OCI-LY3 (cell line): Measurements from ENCODE around the gene NUFIP1.
"Not testable (repeated sequence)": the region's sequence is repeated elsewhere in the genome, so short reads cannot be mapped to it uniquely, and the experiment has no call there.

Experiments
- H2AFZ ChIP-seq: fragments of 200-600, 300-600 bp; shearing (Covaris generic); 2 replicates; pipeline ENCODE4 v1.6.0; 2014; ENCODE audit warnings: antibody characterized with exemption, low read depth, low read length
- H3K27ac ChIP-seq: fragments of 200-600, 300-600 bp; sonication (generic); 2 replicates; pipeline ENCODE4 v1.5.1; 2014; ENCODE audit warnings: mild to moderate bottlenecking, low read length, moderate library complexity, mixed read lengths
- H3K27me3 ChIP-seq: fragments of 200-600, 300-600 bp; sonication (generic); 2 replicates; pipeline ENCODE4 v1.6.1; 2014; ENCODE audit warnings: low read depth, low read length, mixed read lengths
- H3K36me3 ChIP-seq: fragments of 200-600, 300-600 bp; sonication (generic); replicated peaks from 2 replicates; pipeline ENCODE3; 2014; ENCODE audit warnings: low read depth, low read length, mixed read lengths
- H3K4me1 ChIP-seq: fragments of 300-600, 200-600 bp; sonication (generic); 2 replicates; pipeline ENCODE4 v1.6.1; 2014; ENCODE audit warnings: low read length, mixed read lengths
- H3K4me2 ChIP-seq: fragments of 200-600, 300-600 bp; sonication (generic); 2 replicates; pipeline ENCODE4 v1.6.1; 2014; ENCODE audit warnings: low read length, mixed read lengths
- H3K4me3 ChIP-seq: fragments of 300-600, 200-600 bp; sonication (generic); 2 replicates; pipeline ENCODE4 v1.5.1; 2014; ENCODE audit warnings: antibody characterized with exemption, mild to moderate bottlenecking, low read length, moderate library complexity
- H3K79me2 ChIP-seq: fragments of 300-600, 200-600 bp; shearing (Covaris generic); 2 replicates; pipeline ENCODE4 v1.6.1; 2014; ENCODE audit warnings: mild to moderate bottlenecking, low read length, mixed read lengths
- H3K9ac ChIP-seq: fragments of 300-600, 200-600 bp; shearing (Covaris generic); 2 replicates; pipeline ENCODE4 v1.6.0; 2014; ENCODE audit warnings: mild to moderate bottlenecking, low read length, moderate library complexity
- H3K9me3 ChIP-seq: fragments of 200-600, 300-600 bp; shearing (Covaris generic); 2 replicates; pipeline ENCODE4 v1.6.1; 2014; ENCODE audit warnings: low read length, mixed read lengths; ENCODE audit not compliant: insufficient read depth
- H4K20me1 ChIP-seq: fragments of 200-600, 300-600 bp; sonication (generic); 2 replicates; pipeline ENCODE4 v1.6.1; 2016; ENCODE audit warnings: low read length, mixed read lengths; ENCODE audit not compliant: insufficient read depth
- CTCF ChIP-seq: fragments of 200-600, 300-600 bp; sonication (generic); IDR thresholded peaks from 2 replicates; pipeline ENCODE4 v1.5.1; 2014; ENCODE audit warnings: antibody characterized with exemption, low read length, low read depth
- EZH2phosphoT487 ChIP-seq: fragments of 200-600 bp; shearing (Covaris generic); IDR thresholded peaks from 2 replicates; pipeline ENCODE4 v1.6.1; 2018; ENCODE audit warnings: antibody characterized with exemption, mixed run types, low read depth

Gene NUFIP1

DNA sequence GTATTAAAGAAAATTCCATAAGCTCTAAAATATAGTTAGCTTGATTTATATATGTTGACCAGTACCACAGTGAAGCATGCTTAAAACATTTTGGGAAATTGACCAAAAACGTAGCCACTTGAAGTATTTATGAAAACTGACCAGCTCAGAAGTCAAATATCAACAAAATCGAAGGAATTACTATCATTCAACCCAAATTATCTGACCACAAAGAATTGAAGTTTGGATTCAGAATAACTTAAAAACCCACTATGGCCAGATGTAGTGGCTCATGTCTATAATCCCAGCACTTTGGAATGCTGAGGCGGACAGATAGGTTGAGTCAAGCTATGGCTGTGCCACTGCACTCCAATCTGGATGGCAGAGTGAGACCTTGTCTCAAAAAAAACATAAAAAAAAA is 32.0 kb upstream of the NUFIP1 start:
- Histone ChIP-seq H3K9ac (no peak overlapping the region), H3K79me2 (no peaks in the 10 kb centered on the region), H3K36me3 (peaks cover 15% of the 10 kb centered on the region), H3K9me3 (no peaks in the 10 kb centered on the region), H3K27ac (no peak overlapping the region), H3K4me1 (no peaks in the 10 kb centered on the region), H4K20me1 (no peaks in the 10 kb centered on the region), H3K27me3 (no peaks in the 10 kb centered on the region), H3K4me3 (no peak overlapping the region), H3K4me2 (no peak overlapping the region), H2AFZ (no peak overlapping the region)
- no peak for TF ChIP-seq CTCF
- TF ChIP-seq EZH2phosphoT487 = no peak

DNA sequence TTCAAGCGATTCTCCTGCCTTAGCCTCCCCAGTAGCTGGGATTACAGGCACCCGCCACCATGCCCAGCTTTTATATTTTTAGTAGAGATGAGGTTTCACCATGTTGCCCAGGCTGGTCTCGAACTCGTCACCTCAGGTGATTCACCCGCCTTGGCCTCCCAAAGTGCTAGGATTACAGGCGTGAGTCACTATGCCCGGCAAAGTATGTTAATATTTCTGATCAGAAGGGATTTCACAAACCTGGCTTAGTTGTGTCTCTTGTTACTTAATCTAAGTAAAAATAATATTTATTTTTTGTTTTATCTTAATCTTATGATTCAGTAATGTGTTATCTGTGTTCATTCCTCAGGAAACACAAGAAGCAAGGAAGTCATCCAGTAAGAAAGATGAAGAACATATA is 30.7 kb upstream of the NUFIP1 start:
- H3K4me1 ChIP-seq, H4K20me1 ChIP-seq, H3K79me2 ChIP-seq, H2AFZ ChIP-seq, H3K9ac ChIP-seq, H3K27me3 ChIP-seq, H3K9me3 ChIP-seq, H3K4me2 ChIP-seq, H3K27ac ChIP-seq, H3K4me3 ChIP-seq: not testable (repeated sequence)
- peaks cover 21% of the 10 kb centered on the region for H3K36me3 ChIP-seq

- H3K27me3 ChIP-seq = no peaks in the 10 kb centered on the region
- no peak overlapping the region for H3K4me2 ChIP-seq
- H3K9me3 ChIP-seq = no peaks in the 10 kb centered on the region
- no peak overlapping the region for H2AFZ ChIP-seq
- no peak overlapping the region for H3K9ac ChIP-seq
- TF ChIP-seq CTCF (no peak), EZH2phosphoT487 (no peak)
- H3K4me3 ChIP-seq = no peak overlapping the region
- no peak overlapping the region for H3K27ac ChIP-seq
- no peaks in the 10 kb centered on the region for H4K20me1 ChIP-seq
- H3K4me1 ChIP-seq = no peaks in the 10 kb centered on the region
- H3K36me3 ChIP-seq = peaks cover 25% of the 10 kb centered on the region
- H3K79me2 ChIP-seq = no peaks in the 10 kb centered on the region
Measured at GRCh38 chr13:45016792-45017425, 27.6 kb upstream of the NUFIP1 start.

DNA sequence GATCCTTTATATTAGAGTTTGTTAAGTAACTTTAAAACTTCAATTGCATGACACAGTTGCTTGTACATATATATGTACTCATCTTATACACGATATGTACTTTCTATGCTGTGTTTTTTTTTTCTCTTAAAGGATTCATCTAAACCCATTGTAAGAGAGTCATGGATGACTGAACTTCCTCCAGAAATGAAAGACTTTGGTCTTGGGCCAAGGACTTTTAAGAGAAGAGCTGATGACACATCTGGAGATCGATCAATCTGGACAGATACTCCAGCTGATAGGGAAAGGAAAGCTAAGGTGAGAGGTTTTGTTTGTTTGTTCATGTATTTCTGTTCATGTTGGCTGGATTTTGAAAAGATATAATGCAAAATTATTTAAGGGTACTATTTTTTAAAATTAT is 26.0 kb upstream of the NUFIP1 start:
- H3K4me3 ChIP-seq = no peak overlapping the region
- H3K27ac ChIP-seq = no peak overlapping the region
- H3K27me3 ChIP-seq = no peaks in the 10 kb centered on the region
- no peak for TF ChIP-seq CTCF
- no peak for TF ChIP-seq EZH2phosphoT487
- peaks cover 26% of the 10 kb centered on the region for H3K36me3 ChIP-seq
- H2AFZ ChIP-seq = no peak overlapping the region
- no peaks in the 10 kb centered on the region for H3K4me1 ChIP-seq
- no peaks in the 10 kb centered on the region for H4K20me1 ChIP-seq
- H3K79me2 ChIP-seq = no peaks in the 10 kb centered on the region
- H3K9ac ChIP-seq = no peak overlapping the region
- H3K4me2 ChIP-seq = no peak overlapping the region
- H3K9me3 ChIP-seq = no peaks in the 10 kb centered on the region

GRCh38 chr13:45011198-45011597 is 21.9 kb upstream of the NUFIP1 start:
- H3K4me1 ChIP-seq = no peaks in the 10 kb centered on the region
- no peak overlapping the region for H3K4me3 ChIP-seq
- H3K9ac ChIP-seq = no peak overlapping the region
- no peaks in the 10 kb centered on the region for H4K20me1 ChIP-seq
- H3K27me3 ChIP-seq = no peaks in the 10 kb centered on the region
- H3K9me3 ChIP-seq = no peaks in the 10 kb centered on the region
- TF ChIP-seq CTCF (no peak), EZH2phosphoT487 (no peak)
- H2AFZ ChIP-seq = no peak overlapping the region
- no peak overlapping the region for H3K27ac ChIP-seq
- no peak overlapping the region for H3K4me2 ChIP-seq
- no peaks in the 10 kb centered on the region for H3K79me2 ChIP-seq
- H3K36me3 ChIP-seq = peaks cover 42% of the 10 kb centered on the region
